ENCODE results near the gene IPCEF1. TPM values are rescaled to one million over a fixed set of nuclear protein-coding genes. Genes with fewer than 3 reads are reported as not detected.

Gene IPCEF1
- polyA plus RNA-seq, 2 of the 4 experiments (the other 2 are of a cell fraction), result 0.01 TPM; not detected in 1

GRCh38 chr6:154399097-154399496 is 42.5 kb upstream of the IPCEF1 start:
- POLR2A ChIA-PET, result interaction anchor here (0.7 kb wide), 1 partner anchor 13 kb away, joined by 6 read pairs; no protein-coding TSS in a partner anchor

GRCh38 chr6:154397491-154398195 is 41.0 kb upstream of the IPCEF1 start:
- Histone ChIP-seq H3K4me2 (no peak overlapping the region), H3K9me3 (no peaks in the 10 kb centered on the region), H3K4me1 (0 out of 3 replicates have a peak, but pooled peaks cover 5% of the 10 kb centered on the region), H3K27ac (no peak overlapping the region), H3K4me3 (no peak overlapping the region)
- WGBS (ENCODE audit: missing lambda C conversion rate), result 95% methylated on average over 9 of the region's 9 CpGs
- POLR2A ChIA-PET, result no interaction called here
- CTCF ChIA-PET, result no interaction called here
- FAIRE-seq, result no peak
- DNase-seq (ENCODE audit: low read depth in 1 of 2, low spot score in 1 of 2), result no peak
- no peak for ATAC-seq
- TF ChIP-seq TFCP2L1 (CRISPR knock-in tag; IDR thresholded peaks at IDR 0.05) (no peak), E2F6 (IDR thresholded peaks at IDR 0.05; ENCODE audit: borderline replicate concordance, low read depth) (no peak), CHD2 (IDR thresholded peaks at IDR 0.05; ENCODE audit: low read length, partially characterized antibody) (no peak), MYC (IDR thresholded peaks at IDR 0.05; ENCODE audit: borderline replicate concordance, low read length) (no peak), ESRRA (IDR thresholded peaks at IDR 0.05; ENCODE audit: borderline replicate concordance, low read length) (no peak), HMGXB4 (CRISPR knock-in tag; IDR thresholded peaks at IDR 0.05; ENCODE audit: borderline replicate concordance) (no peak), CBX2 (IDR thresholded peaks at IDR 0.05; ENCODE audit: borderline replicate concordance, low read depth) (no peak), RARB (CRISPR knock-in tag; IDR thresholded peaks at IDR 0.05) (no peak), GATA3 (IDR thresholded peaks at IDR 0.05; ENCODE audit: borderline replicate concordance) (no peak), EHMT2 (IDR thresholded peaks at IDR 0.05; ENCODE audit: low read depth) (no peak), ZFP36 (IDR thresholded peaks at IDR 0.05; ENCODE audit: borderline replicate concordance, partially characterized antibody) (no peak), HOXB13 (CRISPR knock-in tag; IDR thresholded peaks at IDR 0.05; ENCODE audit: low read depth) (no peak), FOSB (CRISPR knock-in tag; IDR thresholded peaks at IDR 0.05) (no peak), HDAC2 (IDR thresholded peaks at IDR 0.05) (no peak), ELK1 (IDR thresholded peaks at IDR 0.05; ENCODE audit: low read depth, low read length) (no peak), ZNF302 (CRISPR knock-in tag; IDR thresholded peaks at IDR 0.05) (no peak)

More at GRCh38 chr6:154399097-154399496, 42.5 kb upstream of the IPCEF1 start:
- H3K4me3 ChIP-seq, result no peak overlapping the region
- CTCF ChIA-PET, result interaction anchor here (1.0 to 1.5 kb wide), 2 partner anchors 15 to 245 kb away, joined by 3 read pairs; no protein-coding TSS in a partner anchor
- DNase-seq (ENCODE audit: low read depth in 1 of 2, low spot score in 1 of 2) (no peak), FAIRE-seq (no peak), ATAC-seq (no peak)
- H3K4me1 ChIP-seq, result peaks cover 7% of the 10 kb centered on the region
- TF ChIP-seq ZC3H11A (IDR thresholded peaks at IDR 0.05) (no peak), ZSCAN20 (CRISPR knock-in tag; IDR thresholded peaks at IDR 0.05) (no peak), CBX2 (IDR thresholded peaks at IDR 0.05; ENCODE audit: borderline replicate concordance, low read depth) (no peak), NPAS2 (CRISPR knock-in tag; IDR thresholded peaks at IDR 0.05; ENCODE audit: borderline replicate concordance) (no peak), FOSL2 (IDR thresholded peaks at IDR 0.05) (no peak), FOSL2 (CRISPR knock-in tag; IDR thresholded peaks at IDR 0.05) (no peak), MYC (IDR thresholded peaks at IDR 0.05; ENCODE audit: borderline replicate concordance, low read length) (no peak), CEBPB (IDR thresholded peaks at IDR 0.05) (no peak), RAD21 (conservative IDR thresholded peaks at IDR 0.05 in 1 of 2, IDR thresholded peaks at IDR 0.05 in 1 of 2) (no peak)
- WGBS (ENCODE audit: missing lambda C conversion rate), result 89% methylated on average over 5 of the region's 5 CpGs
- no peak overlapping the region for H3K4me2 ChIP-seq
- no peak overlapping the region for H3K27ac ChIP-seq
- no peaks in the 10 kb centered on the region for H3K9me3 ChIP-seq
